GM21528 (cell line): ENCODE data around the gene COLGALT1.

Experiments used
- ATAC-seq: cut with Tn5 transposase; IDR thresholded peaks from one replicate; pipeline ENCODE4 v1.9.1; 2021; ENCODE audit warnings: mild to moderate bottlenecking, moderate library complexity; ENCODE audit not compliant: unreplicated experiment, low FRiP score

COLGALT1 gene

DNA sequence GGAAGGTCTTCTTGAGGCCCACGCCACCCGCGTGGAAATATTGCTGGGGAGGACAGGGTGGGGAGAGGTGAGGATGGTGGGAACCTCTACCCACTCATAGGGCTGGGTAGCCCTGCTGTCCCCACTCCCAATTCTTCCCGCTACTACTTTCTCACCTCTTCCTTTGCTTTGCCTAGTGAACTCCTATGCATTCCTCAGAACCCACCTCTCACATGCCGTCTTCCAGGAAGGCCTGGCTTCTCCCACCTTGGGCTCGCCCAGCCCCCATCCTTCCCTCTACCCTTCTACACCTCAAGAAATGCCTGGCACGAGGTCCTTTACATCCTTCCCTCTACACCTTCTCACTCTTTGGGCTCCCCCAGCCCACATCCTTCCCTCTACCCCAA, 62.4 kb downstream of the COLGALT1 start:
- no peak for ATAC-seq

DNA sequence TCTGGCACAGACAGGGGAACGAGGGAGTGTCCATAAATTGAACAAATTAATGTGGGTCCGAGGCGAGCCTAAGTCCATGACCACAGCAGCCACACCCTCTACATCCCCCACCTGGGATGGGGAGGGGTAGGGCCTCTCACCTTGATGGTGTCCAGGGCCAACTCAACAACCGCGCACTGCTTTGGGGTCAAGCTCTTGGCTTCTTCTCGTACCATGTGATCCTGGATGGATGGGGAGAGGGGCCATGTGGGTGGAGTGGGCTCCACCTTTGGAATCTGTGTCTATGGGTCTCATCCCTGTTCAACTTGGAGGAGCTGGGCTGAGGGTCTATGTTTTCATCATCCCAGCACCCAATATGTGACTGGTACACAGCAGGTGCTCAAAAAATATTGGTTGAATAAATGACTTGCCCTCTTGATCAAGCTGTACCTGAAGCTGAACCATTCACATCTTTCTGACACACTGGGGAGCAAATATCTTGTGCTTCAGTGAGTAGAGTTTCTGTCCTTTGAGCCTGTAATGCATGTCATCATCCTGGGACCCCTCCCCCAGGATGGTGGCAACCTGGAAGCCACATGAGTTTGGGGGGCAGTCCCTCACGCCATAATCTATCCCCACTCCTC, 62.9 kb downstream of the COLGALT1 start:
- ATAC-seq, result no peak

DNA sequence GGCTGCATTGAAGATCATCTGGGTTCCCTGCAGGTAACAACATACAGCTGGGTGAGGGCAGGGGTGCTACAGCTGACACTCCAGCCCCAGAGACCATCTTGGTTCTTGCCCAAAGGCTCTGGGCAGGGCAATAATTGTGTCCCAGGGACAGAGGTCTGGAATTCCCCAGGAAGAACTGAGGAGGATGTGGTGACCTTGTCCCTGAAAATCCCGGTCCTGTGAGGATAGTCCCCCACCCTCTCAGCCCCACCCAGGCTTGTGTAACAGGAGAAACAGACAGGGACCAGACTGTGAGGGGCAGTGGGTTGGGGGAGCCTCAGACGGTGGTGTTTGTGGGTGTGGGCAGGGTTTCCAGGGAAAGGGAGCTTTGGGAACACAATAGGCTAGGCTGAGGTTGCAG, 63.5 kb downstream of the COLGALT1 start:
- ATAC-seq, result no peak

DNA sequence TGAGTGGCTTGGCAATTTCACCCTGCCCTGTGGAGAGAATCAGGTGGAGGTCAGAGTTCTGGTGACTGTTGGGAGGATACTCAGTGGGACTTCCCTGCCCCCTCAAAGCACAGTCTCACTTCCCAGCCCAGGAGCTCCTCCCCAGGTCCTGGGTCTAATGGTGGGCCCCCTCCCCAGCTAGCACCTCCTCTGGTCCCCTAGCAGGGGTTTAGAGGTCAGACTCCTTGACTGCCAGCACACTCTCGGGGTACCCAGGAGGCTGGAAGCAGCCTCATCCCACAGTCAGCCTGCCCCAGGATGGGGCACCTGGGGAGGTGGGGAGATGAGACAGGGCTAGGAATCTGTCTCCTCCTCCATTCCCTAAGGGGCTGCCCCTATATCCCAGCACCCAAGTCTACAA, 65.2 kb downstream of the COLGALT1 start:
- ATAC-seq, result no peak

DNA sequence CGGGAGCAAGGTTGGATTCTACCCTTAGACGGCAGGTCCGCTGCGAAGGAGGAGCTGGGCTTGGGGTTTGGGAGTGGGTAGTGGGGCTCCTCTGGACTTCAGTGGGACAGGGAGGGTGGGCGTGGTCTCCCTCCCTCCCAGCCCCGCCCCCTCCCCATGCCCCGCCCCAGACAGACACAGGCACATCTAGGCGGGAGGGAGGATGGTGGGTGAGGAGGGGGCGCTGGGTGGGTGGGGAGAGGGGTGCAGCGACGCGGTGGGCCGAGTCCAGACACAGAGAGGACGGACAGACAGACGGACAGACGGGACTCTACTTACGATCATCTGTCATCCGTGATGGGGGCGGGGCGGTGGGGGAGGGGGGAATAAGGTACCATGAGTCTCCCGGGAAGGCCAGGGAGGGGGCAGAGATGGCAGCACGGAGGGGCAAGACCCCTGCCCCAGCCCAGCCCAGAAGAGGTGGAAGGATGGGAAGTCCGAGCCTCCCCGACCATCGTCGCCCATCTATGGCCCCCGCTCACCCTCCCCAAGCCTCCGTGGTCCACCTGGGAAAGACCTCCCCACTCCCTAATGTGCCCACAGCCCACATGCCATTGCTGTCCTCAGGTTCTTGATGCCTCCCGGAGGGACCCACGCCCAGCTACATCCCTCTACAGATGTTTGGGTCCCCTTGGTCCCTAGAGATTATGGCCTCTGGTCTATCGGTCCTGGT, 67.9 kb downstream of the COLGALT1 start:
- ATAC-seq, result no peak

DNA sequence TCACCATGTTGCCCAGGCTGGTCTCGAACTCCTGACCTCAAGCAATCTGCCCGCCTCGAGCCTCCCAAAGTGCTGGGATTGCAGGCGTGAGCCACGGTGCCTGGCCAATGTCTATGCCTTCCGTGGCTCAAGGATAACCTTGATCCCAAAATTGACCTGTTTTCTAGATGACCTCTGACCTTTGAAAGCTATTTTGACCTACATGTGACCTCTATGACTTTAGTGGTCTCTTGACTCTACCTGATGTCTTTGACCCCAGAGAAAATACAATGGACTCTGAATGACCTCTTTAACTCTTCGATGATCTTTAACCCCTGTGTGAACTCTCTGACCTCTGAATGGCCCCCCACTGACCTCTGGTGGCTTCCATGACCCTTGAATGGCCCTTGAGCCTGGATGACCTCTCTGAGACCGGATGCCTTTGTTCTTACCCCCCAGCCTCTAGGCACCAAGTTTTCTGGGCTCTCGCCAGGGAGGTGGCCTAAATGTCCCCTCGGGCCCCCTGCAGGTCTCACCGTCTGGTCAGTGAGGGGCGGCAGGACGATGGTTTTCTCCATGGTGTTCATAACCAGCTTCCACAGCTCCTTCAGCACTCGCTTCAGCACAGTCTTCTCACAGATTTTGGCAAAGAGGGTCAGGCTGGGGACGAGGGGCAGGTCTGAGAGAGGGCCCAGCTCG, 69.0 kb downstream of the COLGALT1 start:
- no peak for ATAC-seq

DNA sequence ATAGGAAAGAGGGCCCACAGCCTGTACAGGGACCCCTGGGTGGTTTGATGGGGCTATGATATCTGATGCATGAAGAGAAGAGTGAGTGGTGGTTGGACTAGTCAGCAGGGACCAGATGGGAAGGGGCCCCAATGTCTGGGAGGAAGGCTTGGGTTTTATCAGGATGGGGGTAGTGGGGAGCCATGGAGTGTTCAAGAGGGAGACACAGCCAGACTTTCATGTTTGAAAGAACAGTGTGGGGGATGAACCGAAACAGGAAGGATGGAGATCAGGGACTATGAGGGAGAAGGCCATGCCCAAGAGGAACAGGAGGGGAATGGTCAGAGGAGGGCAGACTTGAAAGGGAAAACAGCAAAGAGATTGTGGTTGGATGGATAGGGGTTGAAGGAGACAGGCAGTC, 69.6 kb downstream of the COLGALT1 start:
- no peak for ATAC-seq

DNA sequence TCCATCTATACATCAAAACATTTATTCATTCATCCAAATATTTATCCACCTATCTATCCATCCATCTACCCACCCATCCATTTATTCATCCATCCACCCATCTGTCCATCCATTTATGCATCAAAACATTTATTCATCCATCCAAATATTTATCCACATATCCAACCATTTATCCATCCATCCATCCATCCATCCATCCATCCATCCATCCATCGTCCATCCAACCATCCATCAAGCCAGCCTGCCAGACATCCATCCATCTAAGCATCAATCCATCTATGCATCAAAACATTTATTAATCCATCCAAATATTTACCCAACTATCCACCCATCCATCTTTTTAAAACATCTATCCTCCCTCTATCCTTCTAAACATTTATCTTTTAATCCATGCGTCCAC, 70.5 kb downstream of the COLGALT1 start:
- no peak for ATAC-seq

DNA sequence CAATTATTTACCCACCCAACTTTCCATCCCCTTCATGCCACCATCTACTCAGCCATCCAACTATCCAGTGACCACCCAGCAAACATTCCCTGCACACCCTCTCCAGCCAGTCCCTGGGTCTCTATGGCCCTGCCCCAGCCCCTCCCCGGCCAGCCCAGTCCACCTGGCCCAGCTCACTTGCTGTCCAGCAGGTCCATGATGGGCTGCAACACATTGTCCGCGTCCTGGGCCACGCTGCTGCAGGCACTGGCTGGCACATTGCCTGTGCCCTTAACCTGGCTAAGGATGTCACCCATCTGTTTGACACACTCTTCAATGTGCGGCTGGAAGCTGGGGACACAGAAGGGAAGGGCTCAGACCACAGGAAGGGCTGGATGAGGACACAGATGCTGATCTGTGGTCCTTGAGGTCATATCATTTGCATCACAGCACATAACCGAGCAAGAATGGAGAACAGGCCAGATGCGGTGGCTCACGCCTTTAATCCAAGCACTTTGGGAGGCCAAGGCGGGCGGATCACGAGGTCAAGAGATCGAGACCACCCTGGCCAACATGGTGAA, 71.1 kb downstream of the COLGALT1 start:
- ATAC-seq, result no peak

DNA sequence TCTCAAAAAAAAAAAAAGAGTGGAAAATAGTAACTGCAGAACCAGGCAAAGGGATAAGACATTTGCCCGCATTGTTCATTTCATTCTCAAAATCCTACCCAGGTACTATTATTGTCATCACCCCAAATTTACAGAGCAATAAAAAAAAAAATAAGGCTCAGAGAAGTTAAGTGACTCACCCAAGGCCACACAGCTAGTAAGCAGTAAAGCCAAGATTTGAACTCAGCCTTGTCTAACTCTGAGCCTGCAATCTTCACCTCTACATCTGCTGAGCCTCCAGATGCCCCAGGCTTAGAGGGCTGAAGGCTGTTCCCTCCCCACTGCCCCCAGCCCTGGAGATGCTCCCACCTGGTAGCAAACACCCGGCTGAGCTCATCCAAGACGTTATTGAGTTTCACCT, 71.7 kb downstream of the COLGALT1 start:
- no peak for ATAC-seq

DNA sequence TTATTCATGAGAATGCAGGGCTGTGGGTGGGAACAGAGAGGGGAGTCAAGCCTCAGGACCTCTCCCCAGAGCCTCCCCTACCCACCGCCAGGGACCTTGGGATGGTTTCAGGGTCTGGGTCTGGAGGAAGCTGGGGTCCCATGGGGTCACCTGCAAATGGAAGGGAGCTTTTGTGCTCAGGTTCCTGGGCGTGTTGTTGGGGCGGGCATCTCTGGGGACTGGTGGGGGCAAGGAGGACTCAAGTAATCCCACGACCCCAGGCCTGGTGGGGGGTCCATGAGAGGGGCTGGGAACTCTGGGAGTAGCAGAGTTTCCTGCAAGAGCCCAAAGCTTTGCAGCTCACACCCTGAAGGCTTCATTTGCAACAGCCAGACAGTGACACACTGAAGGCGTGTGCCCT, 72.5 kb downstream of the COLGALT1 start:
- ATAC-seq, result no peak

DNA sequence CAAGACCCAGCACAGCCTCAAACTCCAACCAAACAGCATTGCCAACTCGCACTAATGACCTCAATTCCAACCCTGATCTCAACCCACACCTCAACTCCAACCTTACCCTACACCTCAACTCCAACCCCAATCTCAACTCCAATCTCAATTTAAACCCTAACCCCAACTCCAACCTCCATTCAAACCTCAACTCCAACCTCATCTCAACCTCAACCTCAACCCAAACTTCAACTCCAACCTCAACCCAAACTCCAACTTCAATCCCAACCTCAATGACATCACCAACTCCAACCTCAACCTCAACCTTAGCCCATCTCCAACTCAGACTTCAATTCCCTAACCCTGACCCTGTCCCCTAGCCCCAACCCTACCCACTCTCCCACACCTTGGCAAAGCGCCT, 74.3 kb downstream of the COLGALT1 start:
- ATAC-seq, result no peak

DNA sequence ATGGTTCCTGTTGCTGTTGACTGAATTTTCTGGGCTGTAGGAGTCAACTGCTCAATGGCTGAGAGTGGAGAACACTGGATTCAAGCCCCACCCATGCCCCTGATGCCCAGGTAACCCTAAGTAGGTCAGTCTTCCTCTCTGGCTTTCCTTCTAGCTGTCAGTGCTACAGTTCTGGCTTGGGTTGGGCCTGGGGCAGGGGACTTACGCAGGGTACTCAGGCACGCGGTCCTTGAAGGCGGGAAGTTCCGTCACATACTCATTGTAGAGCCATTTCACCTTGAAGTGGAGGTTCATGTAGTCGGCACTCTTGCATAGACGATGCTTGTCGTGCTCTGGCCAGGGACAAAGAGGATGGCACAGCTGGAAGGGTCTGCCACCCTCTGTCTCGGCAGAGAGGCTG, 77.1 kb downstream of the COLGALT1 start:
- ATAC-seq, result no peak
